ENCODE results near the gene SHCBP1L.

The SHCBP1L gene

GRCh38 chr1:182952677-182953444, at the start of gene SHCBP1L:
Gene SHCBP1L, minus strand, starts transcription at chr1:182953166. Its CDS starts 33 bp downstream, at chr1:182953133.
- peak; percentile 36 for DNase-seq (ENCODE audit: low read depth, low spot score)

GRCh38 chr1:183002267-183002666, 49.3 kb upstream of the SHCBP1L start:
- DNase-seq (ENCODE audit: low read depth, low spot score) = no peak

DNA sequence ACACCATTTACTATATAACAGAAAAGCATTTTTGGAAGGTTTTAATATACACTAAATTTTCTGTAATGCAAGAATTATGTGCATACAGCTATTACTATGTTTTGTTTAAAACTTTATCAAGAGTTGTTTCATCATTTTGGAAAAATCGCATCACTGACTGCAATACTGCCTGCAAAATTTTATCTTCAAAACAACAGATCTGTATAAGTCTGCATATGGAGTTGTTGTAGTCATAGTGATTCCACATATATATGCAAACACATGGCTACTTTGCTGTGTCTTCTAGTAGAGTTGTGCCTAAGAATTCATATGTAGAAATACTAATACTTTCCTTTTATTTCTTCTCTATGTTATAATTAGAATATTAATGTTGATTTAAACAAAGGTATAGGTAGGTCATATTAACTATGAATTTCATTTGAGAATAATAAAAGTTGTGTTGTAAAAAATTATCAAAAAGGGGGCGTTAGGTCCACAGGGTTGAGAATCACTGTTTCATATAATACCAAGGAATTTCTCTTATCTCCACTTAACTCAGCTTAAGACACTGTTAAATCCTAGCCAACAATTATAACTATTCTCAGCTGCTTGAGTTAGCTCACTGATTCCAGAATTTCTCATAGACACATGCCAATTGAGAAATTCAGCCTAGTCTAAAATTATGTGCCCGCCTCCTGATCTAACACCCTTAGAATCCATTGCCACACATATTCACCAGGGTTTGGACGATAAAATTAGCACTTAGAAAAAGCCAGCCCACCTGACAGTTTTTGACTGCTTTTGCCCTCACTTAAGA, 47.4 kb upstream of the SHCBP1L start:
- DNase-seq (ENCODE audit: low read depth, low spot score) = no peak

GRCh38 chr1:182998482-182998881, 45.5 kb upstream of the SHCBP1L start:
- DNase-seq (ENCODE audit: low read depth, low spot score) = no peak

GRCh38 chr1:182996816-182997215, 43.9 kb upstream of the SHCBP1L start:
- DNase-seq (ENCODE audit: low read depth, low spot score) = no peak

DNA sequence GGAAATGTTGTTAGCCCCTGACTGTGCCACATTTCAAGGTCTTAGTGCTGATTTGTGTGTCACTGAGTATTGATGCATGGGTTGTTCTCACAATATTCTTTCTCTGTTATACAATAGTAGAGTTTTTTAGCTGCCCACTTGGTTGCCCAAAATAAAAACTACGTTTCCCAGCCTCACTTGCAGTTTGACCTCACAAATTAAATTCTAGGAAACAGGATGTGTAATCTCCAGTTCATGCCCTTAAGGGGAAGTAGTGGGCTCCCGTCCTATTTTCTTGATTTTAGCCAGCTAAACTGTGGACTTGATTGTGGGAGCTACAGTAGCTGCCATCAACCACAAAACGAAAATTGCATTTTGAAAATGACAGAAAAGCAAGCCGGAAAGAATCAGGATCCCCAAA, 42.9 kb upstream of the SHCBP1L start:
- no peak for DNase-seq (ENCODE audit: low read depth, low spot score)

GRCh38 chr1:182993746-182994145, 40.8 kb upstream of the SHCBP1L start:
- DNase-seq (ENCODE audit: low read depth, low spot score) = no peak

DNA sequence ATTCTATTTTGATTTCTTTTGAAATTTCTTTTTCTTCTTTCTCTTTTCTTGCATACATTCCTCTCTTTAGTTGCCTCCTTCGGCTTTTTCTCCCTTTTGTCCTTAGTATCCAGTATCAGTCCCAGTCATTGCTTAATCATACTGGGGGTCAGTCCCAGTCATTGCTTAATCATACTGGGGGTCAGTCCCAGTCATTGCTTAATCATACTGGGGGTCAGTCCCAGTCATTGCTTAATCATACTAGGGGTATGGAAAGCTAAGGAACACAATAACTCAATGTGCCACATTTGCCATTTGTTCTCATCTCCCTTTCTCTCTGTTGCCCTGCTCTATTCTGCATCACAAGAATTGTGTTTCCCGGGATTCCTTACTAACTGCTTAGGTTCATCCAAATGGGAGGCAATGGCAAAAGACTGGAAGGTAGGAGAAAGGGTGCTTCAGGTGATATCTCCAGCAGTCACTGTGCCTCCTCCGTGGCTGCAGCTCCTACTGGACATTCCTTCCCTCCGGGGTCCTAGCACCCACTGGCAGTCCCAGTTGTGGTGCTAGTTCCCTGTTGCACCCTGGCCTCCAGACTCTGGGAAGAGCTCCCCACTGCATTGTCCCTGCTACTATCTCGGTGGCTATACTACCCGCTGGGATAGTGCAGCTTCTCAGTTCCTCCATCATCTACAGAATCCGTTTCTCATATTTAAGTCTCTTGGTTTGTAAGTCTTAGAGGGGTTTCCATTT, 37.6 kb upstream of the SHCBP1L start:
- peak; percentile 9 for DNase-seq (ENCODE audit: low read depth, low spot score)

DNA sequence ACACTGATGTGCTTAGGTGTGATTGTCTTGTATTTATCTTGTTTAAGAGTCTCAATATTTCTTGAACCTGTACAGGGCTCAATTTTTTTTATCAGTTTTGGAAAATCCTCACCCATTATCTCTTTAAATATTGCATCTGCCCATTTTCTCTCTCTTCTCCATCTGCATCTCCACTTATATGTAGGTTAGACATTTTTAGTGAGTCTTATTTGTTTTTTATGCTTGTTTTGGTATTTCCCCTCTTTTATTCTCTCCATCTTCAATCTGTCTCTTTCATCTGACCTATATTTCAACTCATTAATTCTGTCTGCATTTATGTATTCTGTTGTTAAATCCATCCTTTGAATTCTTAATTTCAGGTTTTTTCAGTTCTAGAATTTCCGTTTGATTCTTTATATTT, 32.9 kb upstream of the SHCBP1L start:
- DNase-seq (ENCODE audit: low read depth, low spot score) = no peak

DNA sequence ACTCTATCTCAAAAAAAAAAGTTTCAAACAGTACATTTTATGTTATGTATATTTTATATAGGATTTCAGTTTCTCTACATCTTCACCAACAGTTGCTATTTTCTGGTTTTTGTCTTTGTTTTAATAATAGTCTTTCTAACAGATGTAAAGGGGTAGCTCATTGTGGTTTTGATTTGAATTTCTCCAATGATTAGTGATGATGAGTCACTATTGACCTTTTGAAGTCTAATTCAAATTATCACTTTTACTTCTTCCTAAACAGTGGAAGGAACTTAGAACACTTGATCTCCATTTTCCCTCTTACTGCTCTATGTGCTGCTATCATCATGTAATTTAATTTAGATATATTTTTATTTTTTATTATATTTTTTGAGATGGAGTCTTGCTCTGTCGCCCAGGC, 31.7 kb upstream of the SHCBP1L start:
- no peak for DNase-seq (ENCODE audit: low read depth, low spot score)

- no peak for DNase-seq (ENCODE audit: low read depth, low spot score)
Measured at GRCh38 chr1:182984138-182984537, 31.2 kb upstream of the SHCBP1L start.

GRCh38 chr1:182978151-182978853, 25.3 kb upstream of the SHCBP1L start:
- DNase-seq (ENCODE audit: low read depth, low spot score) = no peak

- no peak for DNase-seq (ENCODE audit: low read depth, low spot score)
Measured at GRCh38 chr1:182977480-182977879, 24.5 kb upstream of the SHCBP1L start.

- peak; percentile 19 for DNase-seq (ENCODE audit: low read depth, low spot score)
Measured at GRCh38 chr1:182974506-182975191, 21.7 kb upstream of the SHCBP1L start.

- DNase-seq (ENCODE audit: low read depth, low spot score) = peak; percentile 71
Measured at GRCh38 chr1:182972829-182973228, 19.9 kb upstream of the SHCBP1L start.

DNA sequence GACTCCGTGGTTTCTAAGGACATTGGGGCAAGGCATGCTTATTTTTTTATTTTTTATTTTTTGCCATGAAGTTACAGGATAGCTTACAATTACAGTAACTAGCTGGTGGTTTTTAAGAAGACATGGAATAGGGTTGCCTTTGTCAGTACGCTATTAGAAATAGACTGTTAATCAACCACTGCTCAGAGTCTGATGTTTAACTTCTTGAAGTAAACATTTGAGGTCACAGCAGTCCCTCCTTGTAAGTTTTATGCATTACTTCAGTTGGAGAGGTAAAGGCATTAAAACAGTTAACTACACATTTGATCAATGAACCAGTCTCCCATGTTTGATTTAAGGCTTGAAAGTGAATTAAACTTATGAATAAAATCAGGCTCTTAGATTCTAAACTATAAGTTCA, 19.3 kb upstream of the SHCBP1L start:
- DNase-seq (ENCODE audit: low read depth, low spot score) = peak; percentile 6

- DNase-seq (ENCODE audit: low read depth, low spot score) = no peak
Measured at GRCh38 chr1:182971219-182971618, 18.3 kb upstream of the SHCBP1L start.

DNA sequence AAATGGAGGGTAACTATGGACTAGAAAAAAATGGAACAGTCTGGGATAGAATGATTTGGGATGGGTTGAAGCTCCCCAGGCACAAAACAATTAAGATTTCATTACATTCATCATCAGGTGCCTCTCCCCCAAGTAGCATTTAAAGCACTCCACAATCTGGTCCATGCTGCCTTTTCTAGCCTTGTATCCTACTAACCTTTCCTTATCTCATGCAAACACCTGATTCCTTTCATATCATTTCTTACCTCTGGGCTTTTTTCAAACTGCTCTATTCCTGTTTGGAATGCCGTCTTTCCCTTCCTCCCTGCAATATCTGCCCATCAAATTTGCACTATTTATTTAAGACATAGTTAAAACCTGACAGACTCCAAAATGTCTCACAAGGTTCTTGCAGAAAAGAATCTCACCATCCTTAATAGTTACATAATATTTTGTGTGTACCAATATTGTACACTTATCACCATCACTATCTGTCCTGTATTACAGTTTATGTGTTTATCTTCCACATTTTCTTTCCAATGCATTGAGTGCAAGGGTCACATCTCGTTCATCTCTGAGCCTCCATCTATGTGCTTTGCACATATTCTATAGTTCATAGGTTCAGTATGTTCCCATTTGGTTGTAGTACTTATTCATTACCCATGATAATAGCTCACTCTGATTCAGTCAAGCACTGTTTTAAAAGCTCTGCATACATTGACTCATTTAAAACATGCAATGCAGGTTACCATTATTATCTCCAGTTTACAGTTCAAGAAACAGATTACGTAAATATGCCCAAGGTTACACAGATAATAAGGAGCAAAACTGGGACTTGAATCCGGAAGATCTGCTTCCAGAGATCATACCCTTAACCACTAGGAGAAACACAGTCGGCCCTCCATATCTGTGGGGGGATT, 16.1 kb upstream of the SHCBP1L start:
- no peak for DNase-seq (ENCODE audit: low read depth, low spot score)

- DNase-seq (ENCODE audit: low read depth, low spot score) = peak; percentile 55
Measured at GRCh38 chr1:182968151-182968741, 15.3 kb upstream of the SHCBP1L start.

DNA sequence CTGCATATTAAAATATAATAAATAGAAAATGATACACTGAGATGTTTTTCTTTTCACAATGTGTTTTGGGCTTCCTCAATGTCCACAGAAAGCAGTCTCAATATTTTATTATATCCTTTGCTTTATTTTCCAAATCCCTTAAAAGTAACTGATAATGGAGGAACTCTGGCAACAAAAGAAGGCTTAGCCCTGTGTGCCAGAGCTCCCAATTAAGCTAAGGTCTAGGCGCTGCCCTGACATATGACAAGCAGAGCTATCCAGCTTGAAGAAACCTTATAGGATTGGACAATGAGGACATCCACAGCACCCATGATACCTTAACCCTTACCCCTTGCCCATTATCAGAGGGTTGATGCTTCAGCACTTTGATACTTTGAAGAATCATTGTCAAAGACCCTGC, 12.9 kb upstream of the SHCBP1L start:
- no peak for DNase-seq (ENCODE audit: low read depth, low spot score)

All from astrocyte of the hippocampus (primary cell).